Upper lobe of right lung (tissue), 1 donor: ENCODE measurements around the gene TRAF2. TPM values are rescaled to one million over a fixed set of nuclear protein-coding genes. Genes with fewer than 3 reads are reported as not detected.

ENCODE experiments used
- ATAC-seq: fragments of 200-7000 bp; cut with Tn5 transposase; one replicate; pipeline ENCODE4 v1.9.1; 2020; ENCODE audit warnings: mild to moderate bottlenecking, moderate library complexity
- DNase-seq: peaks from one replicate; pipeline ENCODE4 v3.0.0-alpha.2; 2020
- H3K27ac ChIP-seq: fragments of 200-600 bp; one replicate; pipeline ENCODE4 v1.8.0; 2022
- H3K27me3 ChIP-seq: fragments of 200-600 bp; one replicate; pipeline ENCODE4 v1.8.0; 2022; ENCODE audit warnings: mild to moderate bottlenecking
- H3K36me3 ChIP-seq: fragments of 200-600 bp; one replicate; pipeline ENCODE4 v1.8.0; 2022
- H3K4me1 ChIP-seq: fragments of 200-600 bp; one replicate; pipeline ENCODE4 v1.8.0; 2022
- H3K4me3 ChIP-seq: fragments of 200-600 bp; one replicate; pipeline ENCODE4 v1.8.0; 2022; ENCODE audit warnings: mild to moderate bottlenecking
- H3K9me3 ChIP-seq: fragments of 200-600 bp; one replicate; pipeline ENCODE4 v1.8.0; 2022
- intact Hi-C: fragments of 100-400 bp; cut with DNase I; formaldehyde crosslinking; loops from one replicate; pipeline ENCODE4 v1.11.0; 2022
- total RNA-seq: library from RNA; stranded (reverse); fragmentation: NEBNext Ultra II Directional; extraction: Animal tissue kit (Norgen Biotek cat#: 25700); gene quantifications from one replicate; pipeline ENCODE4 v1.2.1, GENCODE V29; 2021
- TF ChIP-seq, protein P1 (sequence below): fragments of 200-600 bp; IDR thresholded peaks from one replicate; pipeline ENCODE4 v1.8.0; 2022; ENCODE audit warnings: antibody characterized with exemption
- donor health status: DM: no; HTN: yes; CAD: no; lungs with severe emphysema.

TRAF2 gene
- total RNA-seq, 1 donor from 2014 or later, result 14.8 TPM

DNA sequence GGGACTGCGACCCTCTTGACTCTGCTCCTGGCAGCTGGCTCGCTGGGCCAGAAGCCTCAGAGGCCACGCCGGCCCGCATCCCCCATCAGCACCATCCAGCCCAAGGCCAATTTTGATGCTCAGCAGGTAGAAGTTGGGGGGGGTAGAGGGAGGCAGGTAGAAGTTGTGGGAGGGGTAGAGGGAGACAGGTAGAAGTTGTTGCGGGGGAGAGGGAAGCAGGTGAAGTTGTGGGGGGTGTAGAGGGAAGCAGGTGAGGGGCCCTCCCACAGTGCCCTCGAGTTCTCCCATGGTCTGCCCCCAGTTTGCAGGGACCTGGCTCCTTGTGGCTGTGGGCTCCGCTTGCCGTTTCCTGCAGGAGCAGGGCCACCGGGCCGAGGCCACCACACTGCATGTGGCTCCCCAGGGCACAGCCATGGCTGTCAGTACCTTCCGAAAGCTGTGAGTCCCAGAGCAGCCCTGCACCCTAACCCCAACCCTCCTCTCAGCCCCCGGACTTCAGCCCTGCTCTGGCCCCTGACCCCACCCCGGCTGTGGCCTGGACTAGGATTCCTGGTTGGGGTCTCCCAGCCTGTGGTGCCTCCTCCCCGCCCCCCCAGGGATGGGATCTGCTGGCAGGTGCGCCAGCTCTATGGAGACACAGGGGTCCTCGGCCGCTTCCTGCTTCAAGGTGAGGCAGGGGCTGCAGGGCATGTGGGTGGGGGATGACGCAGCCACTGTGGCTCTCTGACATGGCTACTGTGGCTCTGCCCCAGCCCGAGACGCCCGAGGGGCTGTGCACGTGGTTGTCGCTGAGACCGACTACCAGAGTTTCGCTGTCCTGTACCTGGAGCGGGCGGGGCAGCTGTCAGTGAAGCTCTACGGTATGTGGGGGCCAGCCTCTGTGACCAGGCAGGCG is 59.3 kb downstream of the TRAF2 start:
- TF ChIP-seq, protein P1, sequence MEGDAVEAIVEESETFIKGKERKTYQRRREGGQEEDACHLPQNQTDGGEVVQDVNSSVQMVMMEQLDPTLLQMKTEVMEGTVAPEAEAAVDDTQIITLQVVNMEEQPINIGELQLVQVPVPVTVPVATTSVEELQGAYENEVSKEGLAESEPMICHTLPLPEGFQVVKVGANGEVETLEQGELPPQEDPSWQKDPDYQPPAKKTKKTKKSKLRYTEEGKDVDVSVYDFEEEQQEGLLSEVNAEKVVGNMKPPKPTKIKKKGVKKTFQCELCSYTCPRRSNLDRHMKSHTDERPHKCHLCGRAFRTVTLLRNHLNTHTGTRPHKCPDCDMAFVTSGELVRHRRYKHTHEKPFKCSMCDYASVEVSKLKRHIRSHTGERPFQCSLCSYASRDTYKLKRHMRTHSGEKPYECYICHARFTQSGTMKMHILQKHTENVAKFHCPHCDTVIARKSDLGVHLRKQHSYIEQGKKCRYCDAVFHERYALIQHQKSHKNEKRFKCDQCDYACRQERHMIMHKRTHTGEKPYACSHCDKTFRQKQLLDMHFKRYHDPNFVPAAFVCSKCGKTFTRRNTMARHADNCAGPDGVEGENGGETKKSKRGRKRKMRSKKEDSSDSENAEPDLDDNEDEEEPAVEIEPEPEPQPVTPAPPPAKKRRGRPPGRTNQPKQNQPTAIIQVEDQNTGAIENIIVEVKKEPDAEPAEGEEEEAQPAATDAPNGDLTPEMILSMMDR, result no peak
- intact Hi-C loops, result loop anchor here (10.0 kb wide), 1 partner anchor 89 kb away; the partner anchor contains the start of gene FUT7
- ATAC-seq (no peak), DNase-seq (no peak)
- Histone ChIP-seq H3K4me1 (peaks cover 27% of the 10 kb centered on the region), H3K27ac (peak overlapping the region; percentile 55), H3K4me3 (no peak overlapping the region), H3K27me3 (no peaks in the 10 kb centered on the region), H3K36me3 (peaks cover 25% of the 10 kb centered on the region), H3K9me3 (no peaks in the 10 kb centered on the region)

- TF ChIP-seq, protein P1, result no peak
- H3K9me3 ChIP-seq, result no peaks in the 10 kb centered on the region
- H3K27ac ChIP-seq, result no peak overlapping the region
- no peak overlapping the region for H3K4me3 ChIP-seq
- ATAC-seq (no peak), DNase-seq (no peak)
- peaks cover 28% of the 10 kb centered on the region for H3K4me1 ChIP-seq
- peaks cover 16% of the 10 kb centered on the region for H3K36me3 ChIP-seq
- H3K27me3 ChIP-seq, result no peaks in the 10 kb centered on the region
- intact Hi-C loops, result loop anchor here (10.0 kb wide), 1 partner anchor 88 kb away; the partner anchor contains the start of gene FUT7
Measured at GRCh38 chr9:136946228-136947027, 60.1 kb downstream of the TRAF2 start.

GRCh38 chr9:136947028-136947891 is 60.9 kb downstream of the TRAF2 start:
- ATAC-seq (no peak), DNase-seq (no peak)
- Histone ChIP-seq H3K4me3 (no peak overlapping the region), H3K27ac (peak overlapping the region; percentile 42), H3K9me3 (no peaks in the 10 kb centered on the region), H3K4me1 (peaks cover 28% of the 10 kb centered on the region), H3K27me3 (no peaks in the 10 kb centered on the region), H3K36me3 (peaks cover 8% of the 10 kb centered on the region)
- TF ChIP-seq, protein P1, result no peak
- intact Hi-C loops, result loop anchor here (10.0 kb wide), 1 partner anchor 88 kb away; the partner anchor contains the start of gene FUT7

GRCh38 chr9:136947955-136948510 is 61.7 kb downstream of the TRAF2 start:
- intact Hi-C loops, result loop anchor here (10.0 kb wide), 1 partner anchor 87 kb away; the partner anchor contains the start of gene FUT7
- DNase-seq (peak; percentile 83), ATAC-seq (no peak)
- TF ChIP-seq, protein P1, result peak; percentile 55
- H3K27me3 ChIP-seq, result no peaks in the 10 kb centered on the region
- peak overlapping the region; percentile 42 for H3K27ac ChIP-seq
- no peak overlapping the region for H3K4me3 ChIP-seq
- no peaks in the 10 kb centered on the region for H3K9me3 ChIP-seq
- H3K36me3 ChIP-seq, result peaks cover under 1% of the 10 kb centered on the region
- peaks cover 24% of the 10 kb centered on the region for H3K4me1 ChIP-seq
